HG03196 (cell line): ENCODE measurements around the gene NPHP4.
"Not testable (repeated sequence)": the region's sequence is repeated elsewhere in the genome, so short reads cannot be mapped to it uniquely, and the experiment has no call there.

ENCODE experiments used
- ATAC-seq: cut with Tn5 transposase; IDR thresholded peaks from one replicate; pipeline ENCODE4 v1.9.1; 2021; ENCODE audit not compliant: unreplicated experiment

NPHP4 gene

GRCh38 chr1:5936621-5937372, 55.4 kb downstream of the NPHP4 start:
- no peak for ATAC-seq

GRCh38 chr1:5936126-5936525, 56.1 kb downstream of the NPHP4 start:
- ATAC-seq: no peak

- no peak for ATAC-seq
Observed at GRCh38 chr1:5935026-5935425, 57.2 kb downstream of the NPHP4 start.

- no peak for ATAC-seq
Observed at GRCh38 chr1:5934058-5934884, 58.0 kb downstream of the NPHP4 start.

GRCh38 chr1:5933676-5934057, 58.6 kb downstream of the NPHP4 start:
- ATAC-seq: no peak

- no peak for ATAC-seq
Observed at GRCh38 chr1:5933050-5933449, 59.2 kb downstream of the NPHP4 start.

GRCh38 chr1:5928714-5929400, 63.4 kb downstream of the NPHP4 start:
- no peak for ATAC-seq

GRCh38 chr1:5927506-5928370, 64.5 kb downstream of the NPHP4 start:
- ATAC-seq: no peak

GRCh38 chr1:5926686-5927435, 65.4 kb downstream of the NPHP4 start:
- no peak for ATAC-seq

- not testable (repeated sequence) for ATAC-seq
Observed at GRCh38 chr1:5922700-5923330, 69.4 kb downstream of the NPHP4 start.

- no peak for ATAC-seq
Observed at GRCh38 chr1:5921671-5922070, 70.6 kb downstream of the NPHP4 start.

- ATAC-seq: no peak
Observed at GRCh38 chr1:5921129-5921528, 71.1 kb downstream of the NPHP4 start.

- ATAC-seq: no peak
Observed at GRCh38 chr1:5920201-5920600, 72.0 kb downstream of the NPHP4 start.

GRCh38 chr1:5918275-5918649, 74.0 kb downstream of the NPHP4 start:
- ATAC-seq: no peak

- ATAC-seq: no peak
Observed at GRCh38 chr1:5917591-5918274, 74.5 kb downstream of the NPHP4 start.

- no peak for ATAC-seq
Observed at GRCh38 chr1:5917281-5917590, 75.0 kb downstream of the NPHP4 start.

GRCh38 chr1:5916572-5917280, 75.5 kb downstream of the NPHP4 start:
- no peak for ATAC-seq
